ENCODE measurements around the gene AP4E1.

DNA sequence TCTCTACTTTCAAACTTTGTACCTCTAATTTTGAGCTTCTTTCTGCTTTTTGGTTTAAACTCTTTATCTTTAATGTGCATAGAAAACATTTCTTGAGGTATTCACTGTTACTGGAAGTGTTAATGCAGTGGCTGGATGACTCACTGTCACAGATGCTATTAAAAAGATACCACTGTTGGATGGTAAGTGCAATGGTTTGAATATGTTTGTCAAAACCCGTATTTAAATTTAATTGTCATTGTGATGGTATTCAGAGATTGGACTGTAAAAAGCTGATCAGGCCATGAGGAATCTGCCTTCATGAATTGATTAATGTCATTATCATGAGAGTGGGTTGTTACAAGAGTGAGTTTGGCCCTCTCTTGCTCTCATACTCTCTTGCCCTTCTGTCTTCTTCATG is 70.6 kb downstream of the AP4E1 start:
- TF ChIP-seq POLR2A (IDR thresholded peaks at IDR 0.05) (no peak), CTCF (IDR thresholded peaks at IDR 0.05) (no peak)
